HG02798 (cell line): ENCODE measurements around the gene LCTL.
"Not testable (repeated sequence)": the region's sequence is repeated elsewhere in the genome, so short reads cannot be mapped to it uniquely, and the experiment has no call there.

Experiments
- ATAC-seq: cut with Tn5 transposase; IDR thresholded peaks from one replicate; pipeline ENCODE4 v1.9.1; 2021; ENCODE audit warnings: mild to moderate bottlenecking; ENCODE audit not compliant: unreplicated experiment, poor library complexity

The LCTL gene

GRCh38 chr15:66504563-66505429 lies 61.0 kb downstream of the LCTL start, which contains the start of the genes RPL4 and ZWILCH:
Gene RPL4, minus strand, starts transcription at chr15:66504855. Its CDS starts 65 bp downstream, at chr15:66504790.
Gene ZWILCH, plus strand, starts transcription at chr15:66505326. Its CDS starts 13 bp downstream, at chr15:66505339.
- peak; percentile 84 for ATAC-seq

- no peak for ATAC-seq
Measured at GRCh38 chr15:66503780-66504562, 61.8 kb downstream of the LCTL start.

GRCh38 chr15:66503041-66503648 lies 62.7 kb downstream of the LCTL start:
- not testable (repeated sequence) for ATAC-seq

- no peak for ATAC-seq
Measured at GRCh38 chr15:66502491-66502890, 63.3 kb downstream of the LCTL start.

- ATAC-seq: not testable (repeated sequence)
Measured at GRCh38 chr15:66500346-66500745, 65.5 kb downstream of the LCTL start.

- ATAC-seq: no peak
Measured at GRCh38 chr15:66498501-66499386, 67.1 kb downstream of the LCTL start.
